Hepatic stellate cell (primary cell): ENCODE measurements around the gene SAYSD1.
A peak's percentile ranks its signal among the peaks of the same experiment; 100 is the strongest.

Experiments used
- DNase-seq: peaks from one replicate; pipeline ENCODE4 v3.0.0; 2011; ENCODE audit warnings: low spot score

SAYSD1 gene

GRCh38 chr6:39108041-39108839, 6.7 kb downstream of the SAYSD1 start:
- no peak for DNase-seq

- no peak for DNase-seq
Measured at GRCh38 chr6:39107641-39108040, 7.3 kb downstream of the SAYSD1 start.

GRCh38 chr6:39107034-39107433, 8.0 kb downstream of the SAYSD1 start:
- no peak for DNase-seq

- no peak for DNase-seq
Measured at GRCh38 chr6:39104528-39104927, 10.5 kb downstream of the SAYSD1 start.

GRCh38 chr6:39102821-39103136, 12.2 kb downstream of the SAYSD1 start:
- no peak for DNase-seq

- DNase-seq, result peak; percentile 30
Measured at GRCh38 chr6:39102071-39102820, 12.7 kb downstream of the SAYSD1 start.

DNA sequence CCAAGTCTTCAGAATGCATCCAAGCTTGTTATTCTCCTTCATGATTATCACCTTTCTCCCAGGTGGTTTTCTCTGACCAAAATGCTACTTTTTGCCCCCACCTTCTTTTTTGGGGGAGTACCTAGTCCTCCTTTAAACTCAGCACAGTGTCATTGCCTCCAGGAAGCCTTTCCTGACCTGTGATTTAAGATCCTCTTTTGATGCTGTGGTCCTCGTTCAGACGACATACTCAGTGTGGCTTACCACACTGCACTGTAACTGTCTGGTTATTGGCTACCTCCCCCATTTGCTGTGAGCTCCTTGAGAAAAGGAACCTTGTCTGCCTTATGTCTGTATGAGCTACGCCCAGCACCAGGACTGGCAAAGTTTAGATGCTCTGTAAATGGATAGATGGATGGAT, 14.6 kb downstream of the SAYSD1 start:
- DNase-seq, result no peak

DNA sequence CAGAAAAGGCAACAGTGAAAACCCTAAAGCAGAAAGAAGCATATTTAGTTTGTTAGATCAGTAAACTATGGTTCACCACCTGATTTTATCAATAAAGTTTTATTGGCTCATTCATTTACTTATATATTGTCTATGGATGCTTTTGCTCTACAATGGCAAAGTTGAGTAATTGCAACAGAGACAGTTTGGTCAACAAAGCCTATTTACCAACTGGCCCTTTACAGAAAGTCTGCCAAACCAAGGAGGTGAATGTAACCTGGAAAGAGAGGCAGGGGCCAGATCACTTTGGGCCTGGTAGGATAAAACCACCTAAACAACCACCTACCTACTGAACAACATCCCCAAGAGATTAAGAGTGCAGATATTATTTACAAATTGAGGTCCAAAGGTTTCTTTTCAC, 19.4 kb downstream of the SAYSD1 start:
- no peak for DNase-seq

DNA sequence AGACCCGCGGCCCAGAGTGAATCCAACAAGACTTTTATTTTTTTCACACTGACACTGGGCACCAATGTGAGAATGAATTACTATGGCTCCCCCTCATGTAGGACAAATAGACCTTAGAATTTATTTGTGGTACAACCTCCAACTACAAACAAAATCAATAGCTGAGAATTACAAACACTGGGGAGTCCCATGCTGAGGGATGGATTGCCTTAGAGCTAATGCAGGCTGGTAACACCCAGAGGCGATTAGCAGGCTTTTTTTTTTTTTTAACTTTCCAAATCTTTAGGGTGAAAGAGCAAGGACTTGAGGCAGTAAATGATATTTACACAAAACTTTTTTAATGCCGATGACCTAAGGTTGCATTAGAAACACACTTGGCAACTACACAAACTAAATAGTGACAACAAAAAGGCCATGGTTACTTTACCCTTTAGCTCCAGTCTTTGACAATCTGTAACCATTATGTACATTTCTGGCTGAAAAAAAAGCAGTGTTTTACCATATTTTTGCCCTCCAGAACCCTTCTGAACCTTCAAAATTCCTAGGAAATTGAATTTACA, 21.8 kb downstream of the SAYSD1 start:
- DNase-seq, result no peak

DNA sequence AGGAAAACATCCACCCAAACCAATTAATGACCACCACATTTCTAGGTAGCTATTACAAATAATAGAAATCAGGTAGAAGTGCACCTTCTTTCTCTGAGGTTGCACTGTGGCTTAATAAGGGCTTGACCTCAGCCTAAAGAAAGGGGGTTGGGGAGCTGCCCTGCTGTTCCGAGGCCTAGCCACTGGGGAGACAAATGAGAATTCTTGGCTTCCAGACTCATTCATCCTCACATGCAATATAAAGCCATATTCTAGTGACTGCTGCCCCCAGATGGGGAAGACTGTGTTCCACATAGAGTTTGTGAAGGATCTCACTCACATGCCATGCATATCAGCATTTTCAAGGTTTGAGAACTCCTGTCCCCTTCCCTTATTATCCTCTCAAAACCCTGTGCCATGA, 22.9 kb downstream of the SAYSD1 start:
- DNase-seq, result no peak

DNA sequence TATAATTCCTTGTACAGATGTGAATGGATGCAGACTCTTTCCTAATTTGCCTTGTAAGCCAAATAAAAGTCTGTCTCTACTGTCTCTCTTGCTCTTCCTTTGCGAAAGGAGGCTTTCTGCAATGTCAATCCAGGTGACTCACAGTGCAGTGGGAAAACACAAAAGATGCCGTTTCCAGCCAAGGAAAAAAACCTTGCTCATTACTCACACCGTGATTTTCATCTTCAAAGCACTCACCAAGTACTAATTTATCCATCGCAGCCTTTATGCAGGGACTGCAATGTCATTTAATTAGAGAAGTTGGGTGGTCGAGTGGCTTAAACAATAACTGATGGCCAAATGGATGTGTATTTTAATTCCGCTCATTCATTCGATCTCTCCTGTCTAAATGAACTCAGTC, 23.8 kb downstream of the SAYSD1 start:
- DNase-seq, result no peak

- DNase-seq, result no peak
Measured at GRCh38 chr6:39090036-39090435, 24.9 kb downstream of the SAYSD1 start.

- DNase-seq, result peak; percentile 47
Measured at GRCh38 chr6:39088331-39088730, 26.7 kb downstream of the SAYSD1 start.

GRCh38 chr6:39087197-39087596, 27.8 kb downstream of the SAYSD1 start:
- no peak for DNase-seq

DNA sequence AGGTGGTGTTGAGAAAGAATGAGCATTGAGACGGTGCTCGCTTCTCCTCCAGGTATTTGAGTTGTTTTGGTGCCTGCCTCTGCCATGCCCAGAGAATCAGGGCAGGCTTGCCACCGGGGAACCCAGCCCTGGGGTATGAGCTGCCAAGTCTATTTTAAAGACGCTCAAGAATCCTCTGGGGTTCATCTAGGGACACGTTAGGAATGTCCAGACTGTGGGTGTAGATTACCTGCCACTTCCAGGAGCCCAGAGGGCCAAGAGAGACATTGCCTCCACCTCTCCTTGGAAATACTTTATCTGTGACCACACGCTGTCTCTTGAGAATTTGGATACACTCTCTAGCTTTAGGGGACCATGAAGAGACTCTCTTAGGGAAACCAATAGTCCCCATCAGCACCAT, 28.3 kb downstream of the SAYSD1 start:
- DNase-seq, result no peak

DNA sequence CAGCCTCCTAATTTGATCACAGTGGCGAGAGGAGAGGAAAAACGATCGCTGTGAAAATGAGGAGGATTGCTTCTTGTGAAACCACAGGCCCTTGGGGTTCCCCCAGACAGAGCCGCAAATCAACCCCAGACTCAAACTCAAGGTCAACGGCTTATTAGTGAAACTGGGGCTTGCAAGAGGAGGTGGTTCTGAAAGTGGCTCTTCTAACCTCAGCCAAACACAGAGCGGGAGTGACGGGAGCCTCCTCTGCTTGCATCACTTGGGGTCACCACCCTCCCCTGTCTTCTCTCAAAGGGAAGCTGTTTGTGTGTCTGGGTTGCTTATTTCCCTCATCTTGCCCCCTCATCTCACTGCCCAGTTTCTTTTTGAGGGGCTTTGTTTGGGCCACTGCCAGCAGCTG, 28.7 kb downstream of the SAYSD1 start:
- DNase-seq, result no peak

DNA sequence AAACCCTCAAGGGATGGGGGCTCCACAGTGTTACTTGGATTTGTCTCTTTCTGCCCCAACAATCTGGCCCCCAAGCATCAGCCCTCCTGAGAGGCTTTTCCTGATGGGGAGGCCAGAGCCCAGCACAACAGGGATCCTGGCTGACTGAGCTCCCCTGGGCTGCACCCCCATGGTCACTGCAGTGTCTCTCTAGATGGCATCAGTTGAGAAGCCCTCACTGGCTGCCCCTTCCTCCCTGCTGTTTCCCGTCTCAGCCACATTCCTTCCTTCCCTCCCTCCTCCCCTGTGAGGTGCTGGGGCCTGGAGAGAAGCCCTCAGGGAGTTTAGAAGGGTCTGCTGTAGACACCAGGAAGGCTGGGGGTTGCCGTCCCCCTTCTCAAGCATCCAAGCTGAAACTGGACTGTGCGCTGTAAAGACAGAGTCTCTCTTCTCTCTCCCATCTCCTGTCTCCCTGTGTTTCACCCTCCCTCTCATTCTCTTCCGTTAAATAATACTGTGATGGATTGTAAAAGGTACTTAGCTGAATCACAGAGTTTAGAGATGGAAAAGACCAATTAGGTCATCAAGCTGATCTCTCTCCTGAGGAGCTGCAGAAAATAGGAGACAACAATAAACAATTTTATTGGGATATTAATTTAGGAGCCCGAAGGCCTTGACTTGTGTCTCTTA, 29.7 kb downstream of the SAYSD1 start:
- no peak for DNase-seq

DNA sequence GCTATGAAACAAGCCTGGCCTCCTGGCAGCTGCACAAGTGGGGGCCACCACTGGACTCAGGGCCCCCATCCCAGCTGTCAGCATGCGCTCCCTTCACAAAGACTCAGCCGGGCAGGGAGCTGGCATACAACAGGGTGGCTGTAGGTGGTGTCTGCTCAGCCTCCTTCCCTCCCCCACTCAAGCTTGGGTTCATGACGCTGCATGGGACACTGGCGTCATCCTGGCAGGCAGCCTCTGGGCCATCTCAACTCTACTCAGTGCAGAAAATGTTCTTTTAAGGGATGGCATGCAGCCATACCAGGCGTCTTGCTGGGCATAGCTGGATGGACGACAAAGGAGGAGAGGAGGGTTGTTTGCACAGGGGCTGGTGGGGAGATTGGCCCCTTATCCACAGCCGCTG, 30.5 kb downstream of the SAYSD1 start:
- no peak for DNase-seq

DNA sequence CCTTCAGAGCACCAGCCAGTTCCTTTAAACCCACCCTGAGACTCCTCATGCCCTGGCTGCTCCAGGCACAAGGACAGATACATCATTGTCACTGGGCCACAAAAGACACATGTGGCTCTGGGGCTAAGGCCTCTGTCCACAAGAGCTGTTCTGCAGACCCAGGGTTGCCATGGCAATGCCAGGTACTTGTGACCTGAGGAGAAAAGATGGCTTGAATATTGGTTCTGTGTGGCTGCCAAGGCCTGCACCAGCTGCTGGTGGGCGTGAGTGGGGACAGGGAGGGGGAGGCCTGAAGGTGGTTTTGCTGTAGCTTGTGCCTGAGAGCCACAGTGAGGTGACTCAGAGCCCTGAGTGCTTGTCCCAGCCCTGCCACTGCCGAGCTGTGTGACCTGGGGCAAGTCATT, 31.8 kb downstream of the SAYSD1 start:
- DNase-seq, result no peak

DNA sequence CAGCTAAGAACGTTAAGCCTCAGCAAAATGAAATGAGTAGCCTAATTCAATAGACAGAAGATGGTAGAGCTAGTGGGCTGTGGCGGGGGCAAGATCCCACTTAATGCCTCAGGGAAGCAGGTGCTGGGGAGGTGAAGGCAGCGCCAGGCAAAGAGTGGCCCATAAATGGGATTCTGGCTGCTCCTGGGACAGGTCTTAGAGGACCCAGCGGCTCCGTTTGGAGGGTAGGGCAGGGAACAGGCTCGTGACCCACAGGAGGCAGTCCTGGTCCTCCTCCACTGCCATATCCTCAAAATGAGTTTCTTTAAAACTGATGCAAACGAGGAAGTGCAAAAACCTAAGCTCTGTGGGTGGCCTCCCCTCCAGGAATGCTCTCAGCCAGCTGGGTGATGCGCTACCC, 32.7 kb downstream of the SAYSD1 start:
- no peak for DNase-seq

- DNase-seq, result no peak
Measured at GRCh38 chr6:39080246-39080875, 34.6 kb downstream of the SAYSD1 start.
